Activated T-cell treated with anti-CD3 and anti-CD28 coated beads, Interleukin-2, amount 50 U/mL, for 48 hours (primary cell): ENCODE measurements around the gene SNCG.
"Not testable (repeated sequence)": the region's sequence is repeated elsewhere in the genome, so short reads cannot be mapped to it uniquely, and the experiment has no call there.

ENCODE experiments used
- DNase-seq, 2 experiments: peaks; one replicate each; pipeline ENCODE4 v3.0.0-alpha.2; 2020

The SNCG gene

GRCh38 chr10:86958116-86958900 is at the start of gene SNCG:
Gene SNCG (plus strand): TSS chr10:86958599. CDS start chr10:86958698, 99 bp downstream.
- no peak for DNase-seq

- DNase-seq, result no peak
Observed at GRCh38 chr10:86914734-86915133, 43.7 kb upstream of the SNCG start.

GRCh38 chr10:86918022-86918471 is 40.4 kb upstream of the SNCG start:
- no peak for DNase-seq

- no peak for DNase-seq
Observed at GRCh38 chr10:86922553-86922961, 35.8 kb upstream of the SNCG start.

- DNase-seq, result no peak
Observed at GRCh38 chr10:86929468-86930380, 28.7 kb upstream of the SNCG start.

GRCh38 chr10:86931872-86932271 is 26.5 kb upstream of the SNCG start:
- no peak for DNase-seq

- DNase-seq, result no peak
Observed at GRCh38 chr10:86932674-86933073, 25.7 kb upstream of the SNCG start.

GRCh38 chr10:86934162-86934711 is 24.2 kb upstream of the SNCG start:
- not testable (repeated sequence) for DNase-seq

GRCh38 chr10:86936661-86937501 is 21.5 kb upstream of the SNCG start:
- no peak for DNase-seq

- DNase-seq, result no peak
Observed at GRCh38 chr10:86937502-86938154, 20.8 kb upstream of the SNCG start.

- no peak for DNase-seq
Observed at GRCh38 chr10:86938260-86938659, 20.1 kb upstream of the SNCG start.

- not testable (repeated sequence) for DNase-seq
Observed at GRCh38 chr10:86940076-86940475, 18.3 kb upstream of the SNCG start.

GRCh38 chr10:86940677-86941076 is 17.7 kb upstream of the SNCG start:
- no peak for DNase-seq

- DNase-seq, result no peak
Observed at GRCh38 chr10:86941426-86941825, 17.0 kb upstream of the SNCG start.

GRCh38 chr10:86941991-86942421 is 16.4 kb upstream of the SNCG start:
- DNase-seq, result no peak

GRCh38 chr10:86942441-86943315 is 15.7 kb upstream of the SNCG start:
- peak in 1 of 2 experiments; percentile 12 for DNase-seq

- peak in 1 of 2 experiments; percentile 12 for DNase-seq
Observed at GRCh38 chr10:86943316-86944030, 14.9 kb upstream of the SNCG start.

GRCh38 chr10:86944031-86944419 is 14.4 kb upstream of the SNCG start:
- peak in 1 of 2 experiments; percentile 11 for DNase-seq

- DNase-seq, result peak in 1 of 2 experiments; percentile 14
Observed at GRCh38 chr10:86944471-86944870, 13.9 kb upstream of the SNCG start.

GRCh38 chr10:86944907-86945306 is 13.5 kb upstream of the SNCG start:
- DNase-seq, result peak in 1 of 2 experiments; percentile 9
